SK-N-SH treated with all-trans-retinoic acid at 6 μM for 48 hours (cell line): ENCODE data around the gene OR5K4.

Experiments used
- ATAC-seq: fragments of 200-7000 bp; cut with Tn5 transposase; 3 replicates; pipeline ENCODE4 v1.9.1; 2020; ENCODE audit warnings: mild to moderate bottlenecking, moderate library complexity
- ARNTL ChIP-seq: fragments of 450-650 bp; formaldehyde crosslinking; IDR thresholded peaks from 2 replicates; pipeline ENCODE4 v1.5.0; 2020; ENCODE audit warnings: low read depth, mild to moderate bottlenecking, moderate library complexity, borderline replicate concordance
- BACH2 ChIP-seq: fragments of 250-450 bp; sonication (Bioruptor Pico); IDR thresholded peaks from 2 replicates; pipeline ENCODE4 v1.9.0; 2021; ENCODE audit warnings: mild to moderate bottlenecking, borderline replicate concordance
- CSDC2 ChIP-seq: fragments of 250-450 bp; sonication (Bioruptor Pico); IDR thresholded peaks from 2 replicates; pipeline ENCODE4 v1.5.0; 2020; ENCODE audit warnings: mild to moderate bottlenecking, moderate library complexity
- ESRRG ChIP-seq: fragments of 250-450 bp; sonication (Bioruptor Pico); IDR thresholded peaks from 2 replicates; pipeline ENCODE4 v1.6.1; 2021; ENCODE audit warnings: mild to moderate bottlenecking
- GLIS3 ChIP-seq: fragments of 250-450 bp; sonication (Bioruptor Pico); IDR thresholded peaks from 2 replicates; pipeline ENCODE4 v1.5.0; 2020; ENCODE audit warnings: mild to moderate bottlenecking, moderate library complexity
- ISL1 ChIP-seq: fragments of 250-450 bp; sonication (Bioruptor Pico); IDR thresholded peaks from 2 replicates; pipeline ENCODE4 v2.1.2; 2022; ENCODE audit warnings: mild to moderate bottlenecking, moderate library complexity
- OSR1 ChIP-seq: fragments of 250-450 bp; sonication (Bioruptor Pico); IDR thresholded peaks from 2 replicates; pipeline ENCODE4 v1.8.0; 2022; ENCODE audit warnings: moderate library complexity, mild to moderate bottlenecking, inconsistent platforms
- PPARA ChIP-seq: fragments of 250-450 bp; sonication (Bioruptor Pico); IDR thresholded peaks from 2 replicates; pipeline ENCODE4 v1.5.0; 2020; ENCODE audit warnings: mild to moderate bottlenecking, borderline replicate concordance
- RARB ChIP-seq: fragments of 250-450 bp; sonication (Bioruptor Pico); IDR thresholded peaks from 2 replicates; pipeline ENCODE4 v1.8.0; 2021; ENCODE audit warnings: mild to moderate bottlenecking, moderate library complexity
- SNAI2 ChIP-seq: fragments of 250-450 bp; sonication (Bioruptor Pico); IDR thresholded peaks from 2 replicates; pipeline ENCODE4 v1.5.0; 2020; ENCODE audit warnings: mild to moderate bottlenecking, moderate library complexity
- TCF4 ChIP-seq: fragments of 250-450 bp; sonication (Bioruptor Pico); IDR thresholded peaks from 2 replicates; pipeline ENCODE4 v1.8.0; 2021; ENCODE audit warnings: mild to moderate bottlenecking, moderate library complexity, borderline replicate concordance
- TOX ChIP-seq: fragments of 250-450 bp; sonication (Bioruptor Pico); IDR thresholded peaks from 2 replicates; pipeline ENCODE4 v1.8.0; 2021; ENCODE audit warnings: mild to moderate bottlenecking, moderate library complexity, borderline replicate concordance
- TSHZ2 ChIP-seq: fragments of 250-450 bp; sonication (Bioruptor Pico); IDR thresholded peaks from 2 replicates; pipeline ENCODE4 v1.5.0; 2020; ENCODE audit warnings: mild to moderate bottlenecking, moderate library complexity
- ZC3H10 ChIP-seq: fragments of 250-450 bp; sonication (Bioruptor Pico); IDR thresholded peaks from 2 replicates; pipeline ENCODE4 v1.5.1; 2021; ENCODE audit warnings: mild to moderate bottlenecking, moderate library complexity
- ZFP3 ChIP-seq: fragments of 250-450 bp; sonication (Bioruptor Pico); IDR thresholded peaks from 2 replicates; pipeline ENCODE4 v1.5.0; 2020; ENCODE audit warnings: mild to moderate bottlenecking, moderate library complexity
- ZFP30 ChIP-seq: fragments of 450-650 bp; formaldehyde crosslinking; IDR thresholded peaks from 2 replicates; pipeline ENCODE4 v1.5.0; 2022; ENCODE audit warnings: mild to moderate bottlenecking, moderate library complexity
- ZNF565 ChIP-seq: fragments of 450-650 bp; formaldehyde crosslinking; conservative IDR thresholded peaks from 2 replicates; pipeline ENCODE4 v1.5.0; 2020; ENCODE audit warnings: low read depth, mild to moderate bottlenecking, moderate library complexity
- ZNF70 ChIP-seq: fragments of 450-650 bp; formaldehyde crosslinking; IDR thresholded peaks from 2 replicates; pipeline ENCODE4 v1.5.0; 2020; ENCODE audit warnings: mild to moderate bottlenecking, moderate library complexity
- ZNF8 ChIP-seq: fragments of 450-650 bp; formaldehyde crosslinking; IDR thresholded peaks from 2 replicates; pipeline ENCODE4 v1.5.0; 2020; ENCODE audit warnings: mild to moderate bottlenecking, moderate library complexity
- TF ChIP-seq, protein P1 (sequence below): fragments of 250-450 bp; sonication (Bioruptor Pico); IDR thresholded peaks from 2 replicates; pipeline ENCODE4 v1.5.1; 2021; ENCODE audit warnings: mild to moderate bottlenecking, moderate library complexity
- TF ChIP-seq, protein P2 (sequence below): fragments of 250-450 bp; sonication (Bioruptor Pico); IDR thresholded peaks from 2 replicates; pipeline ENCODE4 v1.8.0; 2021; ENCODE audit warnings: low read depth, mild to moderate bottlenecking, moderate library complexity, borderline replicate concordance
- TF ChIP-seq, protein P3 (sequence below): fragments of 250-450 bp; sonication (Bioruptor Pico); IDR thresholded peaks from 2 replicates; pipeline ENCODE4 v1.5.1; 2020; ENCODE audit warnings: low read depth, mild to moderate bottlenecking, moderate library complexity
- TF ChIP-seq, protein P4 (sequence below): fragments of 250-450 bp; sonication (Bioruptor Pico); IDR thresholded peaks from 2 replicates; pipeline ENCODE4 v1.8.0; 2020; ENCODE audit warnings: mild to moderate bottlenecking, moderate library complexity, borderline replicate concordance

OR5K4 gene

GRCh38 chr3:98325055-98325454 lies 28.6 kb upstream of the OR5K4 start:
- no peak for TF ChIP-seq TCF4 (CRISPR knock-in tag)
- TF ChIP-seq ISL1 (CRISPR knock-in tag): no peak
- TF ChIP-seq, protein P1, sequence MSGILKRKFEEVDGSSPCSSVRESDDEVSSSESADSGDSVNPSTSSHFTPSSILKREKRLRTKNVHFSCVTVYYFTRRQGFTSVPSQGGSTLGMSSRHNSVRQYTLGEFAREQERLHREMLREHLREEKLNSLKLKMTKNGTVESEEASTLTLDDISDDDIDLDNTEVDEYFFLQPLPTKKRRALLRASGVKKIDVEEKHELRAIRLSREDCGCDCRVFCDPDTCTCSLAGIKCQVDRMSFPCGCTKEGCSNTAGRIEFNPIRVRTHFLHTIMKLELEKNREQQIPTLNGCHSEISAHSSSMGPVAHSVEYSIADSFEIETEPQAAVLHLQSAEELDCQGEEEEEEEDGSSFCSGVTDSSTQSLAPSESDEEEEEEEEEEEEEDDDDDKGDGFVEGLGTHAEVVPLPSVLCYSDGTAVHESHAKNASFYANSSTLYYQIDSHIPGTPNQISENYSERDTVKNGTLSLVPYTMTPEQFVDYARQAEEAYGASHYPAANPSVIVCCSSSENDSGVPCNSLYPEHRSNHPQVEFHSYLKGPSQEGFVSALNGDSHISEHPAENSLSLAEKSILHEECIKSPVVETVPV (CRISPR knock-in tag): no peak
- TF ChIP-seq ZC3H10 (CRISPR knock-in tag): no peak
- TF ChIP-seq ZNF565: no peak
- TF ChIP-seq, protein P2, sequence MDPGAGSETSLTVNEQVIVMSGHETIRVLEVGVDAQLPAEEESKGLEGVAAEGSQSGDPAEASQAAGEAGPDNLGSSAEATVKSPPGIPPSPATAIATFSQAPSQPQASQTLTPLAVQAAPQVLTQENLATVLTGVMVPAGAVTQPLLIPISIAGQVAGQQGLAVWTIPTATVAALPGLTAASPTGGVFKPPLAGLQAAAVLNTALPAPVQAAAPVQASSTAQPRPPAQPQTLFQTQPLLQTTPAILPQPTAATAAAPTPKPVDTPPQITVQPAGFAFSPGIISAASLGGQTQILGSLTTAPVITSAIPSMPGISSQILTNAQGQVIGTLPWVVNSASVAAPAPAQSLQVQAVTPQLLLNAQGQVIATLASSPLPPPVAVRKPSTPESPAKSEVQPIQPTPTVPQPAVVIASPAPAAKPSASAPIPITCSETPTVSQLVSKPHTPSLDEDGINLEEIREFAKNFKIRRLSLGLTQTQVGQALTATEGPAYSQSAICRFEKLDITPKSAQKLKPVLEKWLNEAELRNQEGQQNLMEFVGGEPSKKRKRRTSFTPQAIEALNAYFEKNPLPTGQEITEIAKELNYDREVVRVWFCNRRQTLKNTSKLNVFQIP (CRISPR knock-in tag): no peak
- no peak for TF ChIP-seq TSHZ2 (CRISPR knock-in tag)
- TF ChIP-seq GLIS3 (CRISPR knock-in tag): no peak
- TF ChIP-seq TOX: no peak
- no peak for TF ChIP-seq ZFP30 (CRISPR knock-in tag)
- TF ChIP-seq, protein P3, sequence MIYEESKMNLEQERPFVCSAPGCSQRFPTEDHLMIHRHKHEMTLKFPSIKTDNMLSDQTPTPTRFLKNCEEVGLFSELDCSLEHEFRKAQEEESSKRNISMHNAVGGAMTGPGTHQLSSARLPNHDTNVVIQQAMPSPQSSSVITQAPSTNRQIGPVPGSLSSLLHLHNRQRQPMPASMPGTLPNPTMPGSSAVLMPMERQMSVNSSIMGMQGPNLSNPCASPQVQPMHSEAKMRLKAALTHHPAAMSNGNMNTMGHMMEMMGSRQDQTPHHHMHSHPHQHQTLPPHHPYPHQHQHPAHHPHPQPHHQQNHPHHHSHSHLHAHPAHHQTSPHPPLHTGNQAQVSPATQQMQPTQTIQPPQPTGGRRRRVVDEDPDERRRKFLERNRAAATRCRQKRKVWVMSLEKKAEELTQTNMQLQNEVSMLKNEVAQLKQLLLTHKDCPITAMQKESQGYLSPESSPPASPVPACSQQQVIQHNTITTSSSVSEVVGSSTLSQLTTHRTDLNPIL (CRISPR knock-in tag): no peak
- no peak for TF ChIP-seq OSR1 (CRISPR knock-in tag)
- TF ChIP-seq RARB (CRISPR knock-in tag): no peak
- TF ChIP-seq SNAI2 (CRISPR knock-in tag): no peak
- TF ChIP-seq ZNF70 (CRISPR knock-in tag): no peak
- TF ChIP-seq CSDC2 (CRISPR knock-in tag): no peak
- TF ChIP-seq ZFP3: no peak
- TF ChIP-seq ZNF8 (CRISPR knock-in tag): no peak

GRCh38 chr3:98326105-98326893 lies 27.4 kb upstream of the OR5K4 start:
- TF ChIP-seq PPARA (no peak), ZFP30 (CRISPR knock-in tag) (no peak), CSDC2 (CRISPR knock-in tag) (no peak), ESRRG (no peak), ARNTL (CRISPR knock-in tag) (no peak), SNAI2 (CRISPR knock-in tag) (no peak), ZNF70 (CRISPR knock-in tag) (no peak), BACH2 (no peak), ZNF565 (no peak), ISL1 (CRISPR knock-in tag) (no peak), TCF4 (CRISPR knock-in tag) (no peak), TSHZ2 (CRISPR knock-in tag) (no peak), ZC3H10 (CRISPR knock-in tag) (no peak), GLIS3 (CRISPR knock-in tag) (no peak), TOX (no peak)
- TF ChIP-seq, protein P4, sequence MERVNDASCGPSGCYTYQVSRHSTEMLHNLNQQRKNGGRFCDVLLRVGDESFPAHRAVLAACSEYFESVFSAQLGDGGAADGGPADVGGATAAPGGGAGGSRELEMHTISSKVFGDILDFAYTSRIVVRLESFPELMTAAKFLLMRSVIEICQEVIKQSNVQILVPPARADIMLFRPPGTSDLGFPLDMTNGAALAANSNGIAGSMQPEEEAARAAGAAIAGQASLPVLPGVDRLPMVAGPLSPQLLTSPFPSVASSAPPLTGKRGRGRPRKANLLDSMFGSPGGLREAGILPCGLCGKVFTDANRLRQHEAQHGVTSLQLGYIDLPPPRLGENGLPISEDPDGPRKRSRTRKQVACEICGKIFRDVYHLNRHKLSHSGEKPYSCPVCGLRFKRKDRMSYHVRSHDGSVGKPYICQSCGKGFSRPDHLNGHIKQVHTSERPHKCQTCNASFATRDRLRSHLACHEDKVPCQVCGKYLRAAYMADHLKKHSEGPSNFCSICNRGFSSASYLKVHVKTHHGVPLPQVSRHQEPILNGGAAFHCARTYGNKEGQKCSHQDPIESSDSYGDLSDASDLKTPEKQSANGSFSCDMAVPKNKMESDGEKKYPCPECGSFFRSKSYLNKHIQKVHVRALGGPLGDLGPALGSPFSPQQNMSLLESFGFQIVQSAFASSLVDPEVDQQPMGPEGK (CRISPR knock-in tag): no peak
- TF ChIP-seq, protein P3 (CRISPR knock-in tag): no peak
- no peak for ATAC-seq

More at GRCh38 chr3:98325055-98325454, 28.6 kb upstream of the OR5K4 start:
- ATAC-seq: no peak
